ENCODE measurements around the gene NELFCD.
"Not testable (repeated sequence)": the region's sequence is repeated elsewhere in the genome, so short reads cannot be mapped to it uniquely, and the experiment has no call there.

Gene NELFCD

GRCh38 chr20:59010995-59011873 is 30.2 kb downstream of the NELFCD start:
- DNase-seq, result peak; percentile 71

GRCh38 chr20:59011874-59012157 is 30.8 kb downstream of the NELFCD start:
- DNase-seq, result not testable (repeated sequence)

DNA sequence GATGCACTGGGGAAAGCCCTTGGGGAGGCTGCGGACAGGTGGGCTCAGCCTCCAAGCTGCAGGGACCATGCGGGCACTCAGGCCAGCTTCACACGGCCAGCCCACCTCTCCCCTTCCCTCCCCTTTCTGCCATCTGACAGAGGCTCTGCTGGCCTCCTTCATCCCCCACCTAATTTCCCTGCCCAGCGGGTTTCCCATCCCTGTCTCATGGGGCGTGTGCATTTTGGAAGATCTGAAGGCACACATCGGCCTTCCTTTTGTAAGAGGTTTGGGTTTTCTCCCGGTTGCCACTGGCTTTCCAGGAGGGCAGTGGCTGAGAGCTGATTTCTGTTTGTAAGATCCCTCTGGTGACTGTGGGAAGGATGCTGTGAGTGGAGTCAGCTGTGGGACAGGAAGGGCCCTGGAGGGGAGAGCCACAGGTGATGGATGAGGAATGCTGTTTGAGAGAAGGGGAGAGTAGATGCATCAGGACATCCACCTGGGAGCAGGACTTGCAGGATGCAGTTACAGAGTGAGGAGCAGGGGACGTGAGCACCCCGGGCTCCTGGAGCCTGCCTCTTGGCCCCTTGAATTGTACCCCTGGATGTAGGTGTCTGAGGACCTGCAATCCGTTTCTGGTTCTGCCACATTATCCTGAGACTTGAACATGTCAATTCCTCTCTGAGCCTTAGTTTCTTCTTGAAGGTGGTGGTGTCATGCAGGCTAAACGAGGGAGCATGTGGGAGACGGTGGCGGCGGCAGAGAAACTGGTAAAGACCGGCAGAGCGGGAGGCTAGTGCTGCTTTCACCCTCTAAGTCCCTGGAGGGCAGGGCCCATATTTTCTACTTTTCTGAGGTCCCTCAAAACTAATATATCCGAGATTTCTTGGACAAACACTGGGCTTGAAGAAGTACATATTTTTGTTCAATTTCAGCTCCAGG is 32.2 kb downstream of the NELFCD start:
- DNase-seq, result no peak

DNA sequence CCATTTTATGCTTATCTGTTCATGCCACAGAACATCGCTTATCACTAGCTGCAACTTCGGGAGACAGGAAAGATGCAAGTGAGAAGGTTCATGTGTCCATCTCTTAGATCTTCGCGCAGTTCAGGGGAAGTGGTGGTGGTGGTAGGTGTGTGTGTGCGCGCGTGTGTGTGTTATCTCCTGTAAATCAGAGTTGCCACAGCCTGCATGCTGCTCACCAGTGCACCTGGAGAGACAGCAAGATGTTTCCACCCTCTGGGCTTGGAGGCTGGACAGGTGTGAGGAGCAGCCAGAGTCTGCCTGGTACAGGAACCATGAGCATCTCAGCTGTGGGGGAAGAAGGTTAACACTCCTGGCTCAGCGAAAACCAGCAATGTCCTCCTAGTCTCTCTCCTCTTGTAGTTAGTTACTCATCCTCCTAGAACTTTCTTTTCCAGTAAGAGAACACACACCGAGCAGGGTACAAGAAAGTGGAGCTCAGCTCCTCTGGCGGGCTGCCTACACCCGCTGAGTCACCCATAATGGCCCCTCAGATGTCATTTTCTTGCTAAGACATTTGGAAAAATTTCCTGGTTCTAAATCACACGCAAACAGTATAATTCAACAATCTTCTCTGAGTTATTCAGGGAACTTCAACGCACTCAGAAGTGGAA is 33.0 kb downstream of the NELFCD start:
- no peak for DNase-seq

DNA sequence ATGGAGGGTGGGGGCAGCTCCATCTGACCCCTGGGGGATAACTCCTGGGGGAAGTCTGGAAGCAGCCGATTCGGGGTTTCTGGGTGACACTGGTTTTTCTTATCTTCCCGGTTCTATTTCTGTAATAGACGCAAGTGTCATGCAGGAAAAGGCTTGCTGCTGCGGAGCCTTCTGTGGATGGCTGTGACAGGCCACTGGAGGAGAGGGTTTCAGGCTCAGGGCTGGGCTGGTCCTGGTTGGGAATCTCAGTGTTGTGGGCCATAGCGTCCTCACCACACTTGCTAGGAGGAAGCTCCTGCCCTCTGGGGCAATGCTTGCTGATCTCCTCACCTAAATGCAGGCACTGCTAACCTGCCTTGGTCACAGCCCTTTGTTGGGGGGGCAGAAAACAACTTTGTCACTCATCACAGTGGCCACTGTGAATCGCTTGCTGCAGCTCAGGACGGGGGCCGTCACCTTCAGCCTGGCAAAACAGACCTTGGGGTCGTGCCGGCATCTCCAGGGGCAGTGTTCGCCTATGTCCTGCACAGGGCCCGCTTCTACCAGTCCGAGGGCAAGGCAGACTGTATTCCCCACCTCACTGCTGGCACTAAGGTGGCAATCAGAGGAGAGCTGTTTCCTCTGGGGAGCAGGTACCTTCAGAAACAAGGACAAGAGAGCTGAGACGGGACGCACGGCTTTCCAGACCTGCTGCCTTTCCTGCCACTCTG is 33.8 kb downstream of the NELFCD start:
- DNase-seq, result no peak

DNA sequence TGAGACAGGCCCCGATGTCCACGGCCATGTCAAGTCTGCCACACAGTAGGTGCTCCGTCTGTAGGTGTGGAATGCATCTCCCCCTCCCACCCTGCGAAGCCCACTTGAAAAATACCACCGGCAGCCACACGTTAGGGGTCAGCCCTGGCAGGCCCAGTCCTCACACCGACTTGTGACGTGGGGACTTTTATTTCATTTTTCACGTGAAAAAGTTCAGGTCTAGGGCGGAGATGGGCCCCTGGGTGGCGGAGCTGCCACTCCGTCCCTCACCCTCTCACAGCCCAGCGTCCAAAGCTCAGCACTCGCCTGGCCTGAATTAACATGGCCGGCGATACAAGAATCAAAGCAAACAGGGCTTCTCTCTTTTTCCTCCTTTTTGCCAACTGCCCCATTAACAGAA is 34.4 kb downstream of the NELFCD start:
- DNase-seq, result no peak

GRCh38 chr20:59015812-59016711 is 35.0 kb downstream of the NELFCD start:
- DNase-seq, result no peak

DNA sequence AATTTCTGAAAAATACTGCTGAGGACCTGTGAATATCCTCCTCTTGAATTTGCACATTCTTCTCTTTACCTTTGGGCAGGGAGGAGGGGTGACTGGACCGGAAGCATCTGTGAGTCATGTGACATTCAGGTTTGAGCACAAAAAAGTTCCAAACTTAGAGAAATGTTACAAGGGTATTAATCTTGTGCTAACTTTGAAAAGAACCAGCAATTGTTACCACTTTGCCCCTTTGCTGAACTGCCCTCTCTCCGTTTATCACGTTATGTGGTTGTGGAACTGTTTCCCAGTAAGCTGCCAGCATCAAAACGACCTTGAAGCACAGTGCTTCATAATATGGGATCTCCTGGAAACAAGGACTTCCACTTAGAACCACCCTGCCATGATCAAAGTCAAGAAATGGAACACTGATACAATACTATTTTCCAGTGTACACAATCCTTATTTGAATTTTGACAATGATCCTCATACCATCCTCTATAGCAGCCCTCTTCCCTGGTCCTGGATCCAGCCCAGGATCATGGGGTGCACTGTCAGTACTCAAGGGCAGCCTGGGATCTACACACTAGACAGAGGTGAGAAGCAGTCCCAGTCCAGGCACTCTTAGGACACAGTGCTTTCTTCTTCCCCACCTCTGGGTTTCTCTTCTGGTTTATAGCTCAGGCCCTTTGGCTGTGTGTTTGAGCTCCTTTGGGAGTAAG is 35.9 kb downstream of the NELFCD start:
- no peak for DNase-seq

- no peak for DNase-seq
Measured at GRCh38 chr20:59017493-59018231, 36.6 kb downstream of the NELFCD start.

DNA sequence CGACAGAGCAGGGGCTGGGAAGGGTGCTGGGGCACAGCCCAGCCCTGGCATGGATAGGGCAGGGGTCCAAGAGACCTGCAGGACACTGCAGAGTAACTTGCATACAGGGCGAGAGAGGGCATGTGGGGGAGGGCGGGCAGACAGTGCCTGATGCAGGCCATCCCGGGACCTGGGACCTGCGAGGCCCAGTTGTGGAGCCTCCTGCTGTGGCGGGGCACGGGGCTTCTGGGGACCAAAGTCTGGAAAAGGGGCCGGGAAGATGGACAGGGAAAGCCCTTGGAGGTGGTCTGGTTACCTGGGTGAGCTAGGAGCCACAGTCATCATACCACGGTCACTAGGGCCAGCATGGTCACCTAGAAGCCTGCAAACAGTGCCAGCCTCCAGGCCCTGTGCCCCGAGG is 37.8 kb downstream of the NELFCD start:
- no peak for DNase-seq

DNA sequence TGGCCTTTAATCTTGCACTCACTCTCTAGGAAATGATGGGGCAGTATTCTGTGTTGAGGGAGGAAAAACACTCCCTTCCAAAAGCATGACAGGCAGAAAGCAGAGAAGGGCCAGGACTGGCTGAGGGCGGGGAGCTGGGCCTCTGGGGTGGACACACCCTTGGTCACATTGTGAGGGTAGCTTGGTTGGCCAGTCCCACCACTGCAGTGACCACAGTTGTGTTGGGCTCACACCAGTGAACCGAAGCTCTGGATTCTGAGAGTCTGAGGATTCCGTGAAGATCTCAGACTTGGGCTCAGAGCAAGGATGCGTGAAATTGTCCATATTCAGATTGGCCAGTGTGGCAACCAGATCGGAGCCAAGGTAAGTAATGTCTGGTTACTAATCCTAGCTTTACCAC is 38.2 kb downstream of the NELFCD start, which contains the start of gene TUBB1:
TUBB1 (plus strand) TSS at position 213 of the 400 bp plus-strand sequence; CDS start at position 307, 94 bp downstream.
- DNase-seq, result no peak

DNA sequence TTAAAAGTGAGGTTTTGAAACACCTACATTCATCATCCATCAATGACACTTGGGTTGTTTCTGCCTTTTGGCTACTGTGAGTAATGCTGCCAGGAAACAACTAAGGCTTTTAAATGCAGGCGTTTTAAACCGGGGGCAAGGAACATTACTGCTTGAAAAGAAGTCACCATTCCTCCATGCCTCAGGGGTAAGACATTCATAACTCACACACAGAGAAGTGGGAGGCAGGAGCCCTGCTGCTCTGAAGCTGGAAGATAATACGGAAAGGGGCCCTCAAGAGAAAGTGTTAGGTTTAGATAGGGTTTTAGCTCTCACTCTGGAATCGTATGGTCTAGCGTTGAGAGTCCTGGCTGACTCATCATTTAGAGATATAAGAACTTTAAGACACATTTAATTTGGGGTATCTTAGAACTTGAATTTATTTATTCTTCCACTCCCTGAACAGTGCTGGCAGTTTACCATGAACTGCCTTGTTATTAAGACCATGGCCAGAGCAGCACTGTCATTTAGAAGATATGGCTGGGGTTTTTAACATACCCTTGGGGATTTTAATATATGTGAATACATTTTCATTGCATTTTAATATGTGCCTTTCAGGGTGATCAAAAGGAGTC is 40.0 kb downstream of the NELFCD start:
- no peak for DNase-seq

DNA sequence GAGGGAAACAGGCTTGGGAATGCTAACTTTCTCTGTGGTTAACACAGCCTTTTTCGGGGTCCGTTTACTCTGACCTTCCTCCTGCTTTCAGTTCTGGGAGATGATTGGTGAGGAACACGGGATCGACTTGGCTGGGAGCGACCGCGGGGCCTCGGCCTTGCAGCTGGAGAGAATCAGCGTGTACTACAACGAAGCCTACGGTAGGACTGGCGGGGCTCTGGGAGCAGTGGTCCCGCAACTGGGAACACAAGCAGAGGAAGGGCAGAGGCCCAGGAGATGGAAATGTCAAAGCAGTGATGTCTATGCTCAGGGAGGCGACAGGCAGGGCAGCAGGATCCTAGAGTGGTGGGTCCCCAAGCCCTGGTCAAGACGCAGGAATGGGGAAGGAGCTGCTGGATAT is 41.7 kb downstream of the NELFCD start:
- no peak for DNase-seq

- no peak for DNase-seq
Measured at GRCh38 chr20:59023616-59024015, 42.6 kb downstream of the NELFCD start.

GRCh38 chr20:59024111-59024530 is 43.1 kb downstream of the NELFCD start:
- no peak for DNase-seq

- no peak for DNase-seq
Measured at GRCh38 chr20:59025086-59025485, 44.0 kb downstream of the NELFCD start.

- DNase-seq, result no peak
Measured at GRCh38 chr20:59025511-59025910, 44.5 kb downstream of the NELFCD start.

- DNase-seq, result no peak
Measured at GRCh38 chr20:59026904-59027740, 46.1 kb downstream of the NELFCD start.
